B cell (primary cell): Measurements from ENCODE around the gene WDR62. TPM values are rescaled to one million over a fixed set of nuclear protein-coding genes. Genes with fewer than 3 reads are reported as not detected.

ENCODE experiments used
- ATAC-seq: fragments of 200-7000 bp; cut with Tn5 transposase; one replicate; pipeline ENCODE4 v1.10.0; 2021; ENCODE audit warnings: low read depth, mild to moderate bottlenecking, moderate number of reproducible peaks, moderate library complexity
- CTCF ChIA-PET: fragments of 350-600 bp; sonication (Branson Sonifier 250); formaldehyde crosslinking; loops from one replicate; lab custom pipeline; 2021; ENCODE audit warnings: antibody characterized with exemption, inconsistent platforms; lab: Charles Lee
- POLR2A ChIA-PET: fragments of 350-600 bp; sonication (Branson Sonifier 250); formaldehyde crosslinking; loops from one replicate; lab custom pipeline; 2021; ENCODE audit warnings: antibody characterized with exemption; lab: Charles Lee
- DNase-seq: peaks from one replicate; pipeline ENCODE4 v3.0.0; 2013
- H2AFZ ChIP-seq: 2 replicates; pipeline ENCODE4 v1.6.1; 2012; ENCODE audit warnings: mild to moderate bottlenecking, low read depth, low read length; ENCODE audit not compliant: insufficient read depth, poor library complexity, severe bottlenecking
- H3K27ac ChIP-seq, 2 donors: 1 replicate in 1 of 2; 2 replicates in 1 of 2; pipeline ENCODE4 v1.5.1; 2012 to 2013; ENCODE audit warnings: low read length in 2 of 2, mild to moderate bottlenecking in 2 of 2, moderate library complexity in 1 of 2
- H3K27me3 ChIP-seq, 4 experiments: fragments of 200-600 bp in 1 of 4; sonication (generic) in 1 of 4; replicated peaks in 1 of 4; 1 replicate in 2 of 4; 2 replicates in 2 of 4; pipeline versions ENCODE4 v1.6.1 to v1.7.0; 2013 to 2016; ENCODE audit warnings: low read length in 3 of 4, mild to moderate bottlenecking in 2 of 4, mixed read lengths in 1 of 4, moderate library complexity in 1 of 4; ENCODE audit not compliant: insufficient read depth in 4 of 4, control insufficient read depth in 3 of 4; ENCODE audit errors: control extremely low read depth in 1 of 4
- H3K36me3 ChIP-seq, 2 experiments: replicated peaks in 1 of 2; 1 replicate in 1 of 2; 2 replicates in 1 of 2; pipeline versions ENCODE4 v1.6.1 to v1.7.1; 2013; ENCODE audit warnings: low read length in 1 of 2; ENCODE audit not compliant: insufficient read depth in 2 of 2, control insufficient read depth in 1 of 2; ENCODE audit errors: control extremely low read depth in 1 of 2, extremely low read depth in 1 of 2
- H3K4me1 ChIP-seq, 2 donors: fragments of 200-600 bp in 1 of 2; sonication (generic) in 1 of 2; 1 replicate in 1 of 2; 2 replicates in 1 of 2; pipeline versions ENCODE4 v1.5.1 to v1.6.1; 2013 to 2017; ENCODE audit warnings: low read length in 2 of 2; ENCODE audit not compliant: control insufficient read depth in 2 of 2, insufficient read depth in 2 of 2
- H3K4me2 ChIP-seq: replicated peaks from 2 replicates; pipeline ENCODE3; 2012; ENCODE audit warnings: mild to moderate bottlenecking, low read depth, low read length; ENCODE audit not compliant: poor library complexity, severe bottlenecking
- H3K4me3 ChIP-seq, 5 experiments: fragments of 200-600 bp in 1 of 5; sonication (generic) in 1 of 5; 1 replicate in 3 of 5; 2 replicates in 2 of 5; pipeline versions ENCODE4 v1.5.1 to v1.7.0; 2011 to 2016; ENCODE audit warnings: low read length in 4 of 5, mild to moderate bottlenecking in 4 of 5, low read depth in 2 of 5, control low read depth in 1 of 5, moderate library complexity in 1 of 5; ENCODE audit not compliant: insufficient read depth in 1 of 5; ENCODE audit errors: control extremely low read depth in 1 of 5, extremely low read depth in 1 of 5
- H3K79me2 ChIP-seq: fragments of 200-600 bp; sonication (generic); one replicate; pipeline ENCODE4 v1.6.0; 2016; ENCODE audit warnings: low read length; ENCODE audit not compliant: control insufficient read depth, insufficient read depth
- H3K9ac ChIP-seq: fragments of 200-600 bp; sonication (generic); 2 replicates; pipeline ENCODE4 v1.6.1; 2017; ENCODE audit warnings: mild to moderate bottlenecking, low read length, moderate library complexity
- H3K9me3 ChIP-seq, 3 donors: one replicate each; pipeline versions ENCODE4 v1.6.1 to v1.7.1; 2013; ENCODE audit warnings: low read length in 2 of 3; ENCODE audit not compliant: control insufficient read depth in 2 of 3, insufficient read depth in 1 of 3; ENCODE audit errors: control extremely low read depth in 1 of 3
- H4K20me1 ChIP-seq: 2 replicates; pipeline ENCODE4 v1.6.0; 2012; ENCODE audit warnings: mild to moderate bottlenecking, low read length; ENCODE audit not compliant: insufficient read depth, control insufficient read depth, poor library complexity, severe bottlenecking
- H3K27ac Mint-ChIP-seq: one replicate; pipeline ENCODE4 v1.8.0; 2021; ENCODE audit warnings: mixed read lengths
- H3K27me3 Mint-ChIP-seq: one replicate; pipeline ENCODE4 v1.8.0; 2021; ENCODE audit warnings: mixed read lengths
- H3K4me1 Mint-ChIP-seq: one replicate; pipeline ENCODE4 v1.8.0; 2021; ENCODE audit warnings: mixed read lengths
- H3K4me3 Mint-ChIP-seq: one replicate; pipeline ENCODE4 v1.8.0; 2021; ENCODE audit warnings: mixed read lengths
- H3K9me3 Mint-ChIP-seq: one replicate; pipeline ENCODE4 v1.8.0; 2022; ENCODE audit warnings: mixed read lengths; ENCODE audit not compliant: insufficient read depth
- CTCF ChIP-seq: fragments of 200-600 bp; IDR thresholded peaks from one replicate; pipeline ENCODE4 v1.8.0; 2022; ENCODE audit warnings: antibody characterized with exemption, mild to moderate bottlenecking
- EZH2 ChIP-seq: IDR thresholded peaks from 2 replicates; pipeline ENCODE4 v1.6.1; 2012; ENCODE audit warnings: borderline replicate concordance, low read depth, mild to moderate bottlenecking, moderate library complexity, low read length; ENCODE audit not compliant: insufficient read depth, poor library complexity, severe bottlenecking
- WGBS: methylation state at CpG from one replicate; pipeline ENCODE4 v1.1.5; 2013; ENCODE audit warnings: missing lambda C conversion rate; ENCODE audit not compliant: insufficient coverage; 5-methylcytosine and 5-hydroxymethylcytosine counted together
- intact Hi-C: fragments of 100-400 bp; cut with micrococcal nuclease; formaldehyde crosslinking; loops from one replicate; pipeline ENCODE4 v1.10.0; 2022
- polyA plus RNA-seq: library from polyadenylated mRNA; depleted of rRNA; stranded (reverse); fragments of >200 nt; gene quantifications from 2 replicates; pipeline ENCODE4 v1.2.3, GENCODE V29; 2012
- total RNA-seq, 2 donors: library from RNA; stranded (reverse); fragments of 120-200 nt in 1 of 2; gene quantifications; 1 replicate in 1 of 2; 2 replicates in 1 of 2; pipeline versions ENCODE4 v1.2.3 to v1.2.4, GENCODE V29; 2013 to 2022

Gene WDR62
- total and polyA plus RNA-seq, 2 donors (not counting 1 experiment from before 2014, with no cell fraction given): 1.8 to 1.9 TPM

- no peaks in the 10 kb centered on the region for H4K20me1 ChIP-seq
- H2AFZ ChIP-seq: no peak overlapping the region
- ATAC-seq: no peak
- POLR2A ChIA-PET: interaction anchor here (0.6 kb wide), 1 partner anchor 205 kb away, joined by 3 read pairs; no protein-coding TSS in a partner anchor
- no peak for DNase-seq
- no peaks in the 10 kb centered on the region for H3K36me3 ChIP-seq
- H3K9ac ChIP-seq: no peak overlapping the region
- H3K4me2 ChIP-seq: no peak overlapping the region
- no peaks in the 10 kb centered on the region for H3K9me3 Mint-ChIP-seq
- H3K79me2 ChIP-seq: peaks cover 3% of the 10 kb centered on the region
- WGBS: 84% methylated on average over 5 of the region's 5 CpGs
- CTCF ChIA-PET: no interaction called here
- H3K27me3 Mint-ChIP-seq: no peaks in the 10 kb centered on the region
- no peak overlapping the region for H3K4me3 Mint-ChIP-seq
- no peak overlapping the region for H3K4me3 ChIP-seq
- peaks cover 8% of the 10 kb centered on the region for H3K4me1 Mint-ChIP-seq
- H3K27ac Mint-ChIP-seq: no peak overlapping the region
- H3K27ac ChIP-seq: no peak overlapping the region
- H3K27me3 ChIP-seq: peaks cover 0 to 12% (median 1%) of the 10 kb centered on the region in 4 experiments
- peaks cover 9 to 11% of the 10 kb centered on the region in 2 donors for H3K4me1 ChIP-seq
- intact Hi-C loops: no loop called here
- no peak for TF ChIP-seq CTCF
- no peak for TF ChIP-seq EZH2
- no peaks in the 10 kb centered on the region for H3K9me3 ChIP-seq
Observed at GRCh38 chr19:36006955-36007354, 47.7 kb upstream of the WDR62 start.

GRCh38 chr19:36008336-36008978 is 46.2 kb upstream of the WDR62 start, which contains the start of gene SYNE4:
TSS of gene SYNE4 (minus strand) at chr19:36008813. CDS start at chr19:36008681, 132 bp downstream.
- Mint-ChIP-seq H3K27me3 (no peaks in the 10 kb centered on the region), H3K27ac (no peak within 1 kb of the TSS), H3K4me1 (peaks cover 15% of the 10 kb centered on the region), H3K4me3 (peak within 1 kb of the TSS; percentile 64), H3K9me3 (no peaks in the 10 kb centered on the region)
- no peaks in the 10 kb centered on the region for H4K20me1 ChIP-seq
- H3K27me3 ChIP-seq: peaks cover 0 to 12% (median 1%) of the 10 kb centered on the region in 4 experiments
- peaks cover 12 to 16% of the 10 kb centered on the region in 2 donors for H3K4me1 ChIP-seq
- no peak for TF ChIP-seq EZH2
- TF ChIP-seq CTCF: no peak
- no peak within 1 kb of the TSS for H3K27ac ChIP-seq
- intact Hi-C loops: no loop called here
- H2AFZ ChIP-seq: peak within 1 kb of the TSS; percentile 59
- peak within 1 kb of the TSS in 3 of 5 experiments; percentile 29 to 36 (median 35) for H3K4me3 ChIP-seq
- H3K9ac ChIP-seq: peak within 1 kb of the TSS; percentile 50
- 82% methylated on average over 19 of the region's 19 CpGs for WGBS
- no peak for ATAC-seq
- ChIA-PET POLR2A (no interaction called here), CTCF (no interaction called here)
- peak within 1 kb of the TSS; percentile 83 for H3K4me2 ChIP-seq
- no peaks in the 10 kb centered on the region for H3K9me3 ChIP-seq
- H3K36me3 ChIP-seq: no peaks in the 10 kb centered on the region
- H3K79me2 ChIP-seq: peaks cover 5% of the 10 kb centered on the region
- no peak for DNase-seq
